ENCODE data around the gene PCDHB5.

DNA sequence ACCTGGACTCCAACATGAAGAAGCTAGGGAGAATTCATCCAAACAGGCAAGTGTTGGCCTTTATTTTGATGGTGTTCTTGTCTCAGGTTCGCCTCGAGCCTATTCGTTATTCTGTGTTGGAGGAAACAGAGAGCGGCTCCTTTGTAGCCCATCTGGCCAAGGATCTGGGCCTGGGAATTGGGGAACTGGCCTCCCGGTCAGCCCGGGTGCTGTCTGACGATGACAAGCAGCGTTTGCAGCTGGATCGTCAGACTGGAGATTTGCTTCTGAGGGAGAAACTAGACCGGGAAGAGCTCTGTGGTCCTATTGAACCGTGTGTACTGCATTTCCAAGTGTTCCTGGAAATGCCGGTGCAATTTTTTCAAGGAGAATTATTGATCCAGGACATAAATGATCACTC is 13.0 kb upstream of the PCDHB5 start:
- no peak for TF ChIP-seq CTCF (optimal IDR thresholded peaks at IDR 0.05 in 1 of 3, IDR thresholded peaks at IDR 0.05 in 1 of 3, conservative IDR thresholded peaks at IDR 0.05 in 1 of 3; ENCODE audit: extremely low read depth in 1 of 3, insufficient read depth in 2 of 3, low read length in 3 of 3)
- no peak for TF ChIP-seq EZH2 (IDR thresholded peaks at IDR 0.05; ENCODE audit: low read length)
